SIG-M5 (cell line): ENCODE measurements around the gene CHRNA4.
"Not testable (repeated sequence)": the region's sequence is repeated elsewhere in the genome, so short reads cannot be mapped to it uniquely, and the experiment has no call there.

Experiments
- DNase-seq: peaks from one replicate; lab custom pipeline; 2025; lab: John Stamatoyannopoulos, UW

Gene CHRNA4

DNA sequence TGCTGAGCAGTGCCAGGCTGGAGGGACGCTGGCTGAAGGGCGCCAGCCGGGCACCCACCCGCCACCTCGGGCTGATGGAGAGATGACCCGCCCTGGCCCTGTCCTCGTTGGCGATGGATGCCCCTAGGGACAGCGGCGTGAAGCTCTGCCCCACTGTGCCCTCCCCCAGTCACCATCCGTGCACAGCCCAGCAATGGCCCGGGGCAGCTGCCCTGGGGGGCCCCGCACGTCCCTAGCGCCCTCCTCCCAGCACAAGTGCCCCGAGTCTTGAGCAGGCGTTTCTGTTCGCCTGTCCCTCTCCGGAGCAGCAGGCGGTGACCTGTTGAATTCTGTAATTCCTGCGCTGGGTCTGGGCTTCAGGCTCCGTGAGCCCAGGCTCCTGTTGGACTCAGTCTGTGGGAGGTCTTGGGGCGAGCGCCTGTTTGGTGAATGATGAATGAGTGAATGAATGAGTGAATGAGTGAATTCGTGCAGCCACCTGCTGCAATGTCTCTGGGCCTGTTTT is 36.8 kb upstream of the CHRNA4 start:
- no peak for DNase-seq

DNA sequence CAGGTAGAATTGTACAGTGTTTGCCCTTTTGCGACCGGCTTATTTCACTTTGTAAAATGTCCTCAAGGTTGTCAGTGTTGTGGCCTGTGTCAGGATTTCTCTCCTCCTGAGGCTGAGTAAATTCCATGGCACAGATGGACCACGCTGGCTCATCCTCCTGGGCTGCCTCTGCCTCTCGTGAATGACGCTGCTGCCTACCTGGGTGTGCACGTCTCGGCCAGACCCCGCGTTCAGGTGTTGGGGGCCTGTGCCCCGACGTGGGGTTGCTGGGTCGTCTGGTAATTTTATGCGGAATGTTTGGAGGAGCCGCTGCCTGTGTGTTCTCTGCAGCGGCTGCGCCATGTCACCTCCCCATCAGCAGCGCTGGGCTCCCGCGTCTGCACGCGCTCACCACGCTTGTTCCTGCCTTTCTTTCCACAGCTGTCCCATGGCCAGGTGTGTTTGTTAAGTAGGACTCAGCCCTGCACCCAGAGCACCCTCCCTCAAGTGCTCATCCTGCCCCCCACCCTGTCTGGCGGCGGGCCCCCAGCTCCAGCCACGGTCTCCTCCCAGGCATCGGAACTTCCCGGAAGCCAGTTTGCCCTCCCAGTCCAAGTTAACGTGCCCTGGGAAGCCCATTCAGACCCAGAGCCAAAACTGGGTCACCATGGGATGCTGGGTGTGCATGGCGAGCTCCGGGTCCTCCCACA is 36.1 kb upstream of the CHRNA4 start:
- no peak for DNase-seq

DNA sequence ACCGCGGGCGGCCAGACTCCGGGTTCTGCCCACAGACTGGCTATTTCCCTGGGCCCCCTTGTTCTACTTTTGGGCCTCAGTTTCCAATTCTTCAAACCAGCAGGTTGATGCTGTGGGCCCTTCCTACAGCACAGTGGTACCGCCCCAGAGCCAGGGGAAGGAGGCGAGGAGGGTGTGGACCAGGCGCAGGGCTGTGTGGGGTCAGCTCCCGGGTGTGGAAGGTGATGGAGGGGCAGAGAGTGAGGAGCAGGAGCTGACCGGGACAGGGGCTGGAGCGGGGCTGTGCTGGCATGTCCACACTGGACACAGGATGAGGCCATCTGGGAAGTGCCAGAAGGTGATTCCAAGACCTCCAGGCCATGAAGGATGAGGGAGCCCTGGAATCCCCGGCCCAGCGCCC is 35.2 kb upstream of the CHRNA4 start:
- DNase-seq = no peak

DNA sequence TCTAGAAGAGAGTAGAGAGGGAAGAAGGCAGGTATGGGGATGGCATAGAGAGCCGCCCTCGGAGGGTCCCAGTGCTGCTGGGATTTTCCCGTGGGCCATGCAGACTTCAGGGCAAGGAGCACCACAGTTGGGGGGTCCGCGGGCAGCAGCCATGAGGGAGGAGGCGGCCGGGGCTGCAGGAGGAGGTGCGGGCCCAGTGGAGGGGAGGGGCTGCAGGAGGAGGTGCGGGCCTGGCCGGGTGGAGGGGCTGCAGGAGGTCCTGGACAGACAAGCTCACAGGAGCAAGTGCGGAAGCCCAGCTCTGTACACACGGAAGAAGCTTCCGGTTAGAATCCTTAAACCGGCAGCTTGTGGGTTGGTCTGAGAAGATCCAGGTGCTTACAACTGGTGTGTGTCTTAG is 34.6 kb upstream of the CHRNA4 start:
- no peak for DNase-seq

DNA sequence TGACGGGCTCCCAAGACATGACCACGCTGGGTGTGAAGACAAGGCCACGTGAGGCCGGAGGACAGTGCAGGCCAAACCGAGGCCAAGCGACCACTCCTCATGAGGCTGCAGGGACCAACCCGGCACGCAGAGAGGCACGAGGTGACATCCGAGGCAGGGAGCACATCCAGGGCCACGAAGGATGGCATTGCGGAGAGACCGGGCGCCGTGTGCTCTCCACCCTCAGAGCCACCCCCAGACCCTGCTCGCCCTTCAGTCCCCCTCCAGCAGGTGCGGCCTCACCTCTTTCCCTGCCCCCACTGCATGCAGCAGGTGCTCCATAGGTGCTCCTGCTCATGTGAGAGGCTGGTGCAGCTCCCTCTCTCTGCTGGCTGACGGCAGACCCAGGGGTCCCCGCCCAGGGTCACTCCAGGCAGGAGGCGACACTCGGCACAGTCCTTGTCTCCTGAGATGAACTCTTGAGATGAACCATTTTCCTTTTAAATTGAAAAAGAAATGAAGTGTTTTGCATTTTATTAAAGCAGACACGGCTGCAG is 33.8 kb upstream of the CHRNA4 start:
- DNase-seq = no peak

DNA sequence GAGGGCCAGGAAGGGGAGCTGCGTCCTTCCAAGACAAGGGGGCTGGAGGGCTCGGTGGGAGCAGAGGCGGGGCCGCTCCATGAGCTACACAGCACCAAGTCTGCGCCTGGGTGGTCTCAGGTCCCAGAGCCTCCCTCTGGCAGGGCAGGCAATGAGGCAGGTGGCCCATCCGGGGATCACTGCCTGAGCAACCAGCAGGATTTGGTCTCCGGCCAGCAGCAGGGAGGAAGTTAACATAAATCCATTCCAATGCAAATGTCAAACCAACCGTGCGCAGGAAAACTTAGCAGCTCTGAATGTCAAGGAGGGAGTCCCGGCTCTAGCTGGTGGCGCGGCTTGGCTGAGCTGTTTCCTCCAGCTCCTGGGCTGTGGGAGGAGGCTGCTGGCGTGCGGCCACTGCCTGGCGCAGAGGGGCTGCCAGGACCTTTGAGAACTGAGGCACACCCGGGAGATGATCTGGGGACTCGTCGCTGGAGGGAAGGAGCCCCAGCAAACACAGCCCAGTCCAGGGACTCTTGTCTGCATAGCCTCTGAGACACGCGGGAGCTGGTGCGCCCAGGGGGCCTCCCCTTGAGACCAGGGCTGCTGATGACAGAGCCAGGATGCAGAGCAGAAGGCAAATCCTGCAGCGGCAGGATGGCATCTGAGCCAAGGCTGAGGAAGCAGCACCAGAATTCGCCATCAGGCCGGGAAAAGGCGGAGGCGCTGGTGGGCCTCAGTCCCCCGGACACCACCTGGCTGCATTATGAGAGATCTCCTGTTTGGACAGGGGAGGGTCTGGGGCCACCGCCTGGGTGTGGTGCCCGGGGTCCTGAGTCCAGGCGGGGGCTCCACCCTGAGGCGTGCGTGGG is 33.1 kb upstream of the CHRNA4 start:
- DNase-seq = no peak

DNA sequence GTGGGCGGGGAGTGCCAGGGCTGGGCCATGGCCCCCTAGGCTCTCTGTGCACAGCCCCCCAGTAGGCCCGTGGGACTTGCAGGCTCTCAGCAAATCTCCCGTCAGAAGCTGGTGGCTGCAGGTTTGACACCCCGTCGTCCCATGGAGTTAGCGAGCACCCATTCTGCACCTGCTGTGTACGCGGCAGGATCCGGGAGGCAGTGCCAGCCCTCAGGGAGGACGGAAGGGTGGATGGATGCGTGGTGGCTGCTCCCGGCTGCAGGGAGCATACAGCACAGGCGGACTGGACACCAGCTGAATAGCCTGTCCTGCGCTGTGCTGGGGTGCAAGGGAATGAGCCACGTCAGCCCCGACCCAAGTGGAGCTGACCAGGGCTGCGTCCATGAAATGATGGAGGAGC is 32.4 kb upstream of the CHRNA4 start:
- DNase-seq = no peak

DNA sequence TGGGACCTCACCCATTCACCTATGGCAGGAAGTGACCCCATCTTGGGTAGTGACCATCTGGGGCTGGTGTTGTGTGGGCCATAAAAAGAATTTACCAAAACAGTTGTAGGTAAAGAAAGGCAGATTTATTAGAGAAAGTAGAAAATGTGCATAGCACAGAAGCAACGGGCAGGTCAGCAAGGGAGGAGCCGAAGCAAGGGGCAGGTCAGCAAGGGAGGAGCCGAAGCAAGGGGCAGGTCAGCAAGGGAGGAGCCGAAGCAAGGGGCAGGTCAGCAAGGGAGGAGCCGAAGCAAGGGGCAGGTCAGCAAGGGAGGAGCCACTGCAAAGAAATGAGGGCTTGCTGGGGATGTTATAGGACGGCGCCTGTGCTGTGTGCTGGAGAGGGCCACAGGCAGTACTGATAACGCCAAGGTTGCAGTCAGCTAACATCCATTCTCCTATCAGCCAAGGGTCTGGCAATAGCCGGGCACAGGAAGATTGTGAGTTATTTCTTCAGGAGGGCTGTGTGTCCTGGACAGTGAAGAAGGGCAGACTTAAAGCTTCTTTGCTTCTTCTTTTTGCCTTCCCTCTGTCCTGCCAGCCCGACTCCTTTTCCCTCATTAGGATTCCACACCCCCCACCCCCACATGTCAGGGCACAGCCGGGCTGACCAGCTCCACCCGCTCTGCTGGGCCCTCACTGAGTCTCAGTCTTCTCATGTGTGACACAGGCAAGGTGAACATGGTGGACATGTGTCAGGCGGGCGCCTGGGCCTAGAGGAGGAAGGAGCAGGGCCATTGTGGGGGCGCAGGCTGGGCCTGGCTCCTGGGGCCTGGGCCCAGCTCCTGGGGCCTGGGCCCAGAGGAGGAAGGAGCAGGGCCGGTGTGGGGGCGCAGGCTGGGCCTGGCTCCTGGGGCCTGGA is 31.6 kb upstream of the CHRNA4 start:
- DNase-seq = no peak

DNA sequence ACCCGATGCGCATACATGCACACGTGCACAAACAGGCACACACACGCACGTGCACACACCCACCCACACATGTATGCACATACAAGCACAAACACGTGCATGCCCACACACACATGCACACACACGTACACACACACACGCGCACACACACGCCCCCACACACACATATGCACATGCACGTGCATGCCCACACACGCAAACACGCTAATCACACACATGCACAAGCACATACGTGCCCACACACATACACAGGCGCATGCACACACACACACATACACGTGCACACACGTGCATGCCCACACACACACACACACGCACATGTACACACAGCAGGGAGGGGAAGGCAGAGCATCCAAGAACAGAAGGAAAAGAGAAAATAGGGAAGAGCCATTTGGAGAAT is 26.8 kb upstream of the CHRNA4 start:
- no peak for DNase-seq

DNA sequence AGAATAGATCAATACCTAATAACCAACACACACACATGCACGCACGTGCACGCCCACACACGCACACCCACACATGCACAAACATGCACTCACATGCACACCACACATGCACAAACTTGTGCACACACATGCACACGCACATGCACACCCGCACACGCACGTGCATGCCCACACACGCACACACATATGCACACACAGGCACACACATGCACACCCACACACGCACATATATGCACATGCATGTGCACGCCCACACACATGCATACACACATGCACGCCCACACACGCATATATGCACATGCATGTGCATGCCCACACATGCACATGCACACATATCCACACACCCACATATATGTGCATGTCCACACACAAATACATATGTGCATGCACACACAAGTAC is 26.2 kb upstream of the CHRNA4 start:
- DNase-seq = no peak

DNA sequence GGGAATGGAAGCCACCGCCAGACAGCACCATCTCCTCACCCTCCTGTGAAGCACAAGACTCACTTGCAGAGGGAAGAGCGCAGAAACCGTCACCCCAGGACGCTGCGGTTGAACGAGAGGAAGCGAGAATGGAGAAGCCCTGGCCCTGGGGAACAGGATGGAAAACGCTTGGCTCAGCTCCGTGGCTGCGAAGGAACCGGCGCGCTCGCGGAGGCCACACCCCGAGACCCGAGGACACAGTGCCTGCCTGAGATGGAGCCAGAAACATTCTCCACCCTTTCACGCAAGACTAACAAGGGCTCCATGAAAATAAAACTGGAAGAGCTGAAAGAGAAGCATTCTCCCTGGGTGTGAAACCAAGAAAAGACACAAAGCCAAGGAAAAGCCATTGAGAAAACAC is 25.3 kb upstream of the CHRNA4 start:
- no peak for DNase-seq

DNA sequence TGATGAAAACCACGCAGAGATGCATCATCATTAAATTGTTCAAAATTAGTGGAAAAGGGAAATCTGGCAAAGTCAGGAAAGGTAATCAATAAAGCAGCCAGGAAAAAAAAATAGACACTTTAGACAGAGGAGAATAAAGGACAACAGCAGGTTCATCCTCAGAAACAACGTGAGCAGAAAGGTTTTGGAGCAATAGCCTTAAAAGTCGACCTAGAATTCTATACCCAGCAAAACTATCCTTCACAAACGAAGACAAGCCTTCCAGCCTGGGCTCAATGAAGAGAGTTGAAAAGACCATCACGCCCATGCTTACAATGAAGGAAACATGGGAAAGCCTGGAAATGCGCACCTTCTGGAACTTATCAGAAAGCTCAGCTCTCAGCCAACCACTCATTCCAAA is 24.7 kb upstream of the CHRNA4 start:
- no peak for DNase-seq

DNA sequence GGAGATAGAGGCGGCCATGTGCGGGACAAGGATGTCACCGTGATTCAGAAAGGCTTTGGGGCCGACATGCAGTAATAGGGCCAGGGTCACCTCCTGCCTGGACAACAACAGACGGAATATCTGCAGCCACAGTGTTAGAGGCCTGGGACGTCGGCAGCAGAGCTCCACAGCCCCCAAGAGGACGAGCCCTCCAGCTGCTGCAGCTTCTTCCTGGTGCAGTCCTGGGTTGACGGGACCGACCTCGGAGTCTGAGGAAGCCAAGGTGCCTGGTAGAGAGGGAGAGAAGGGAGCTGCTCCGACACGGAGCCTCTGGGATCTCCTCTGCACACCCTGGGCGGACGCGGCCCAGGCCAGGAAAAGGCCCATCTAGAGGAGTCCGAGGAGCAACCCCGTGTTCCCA is 23.2 kb upstream of the CHRNA4 start:
- DNase-seq = no peak

DNA sequence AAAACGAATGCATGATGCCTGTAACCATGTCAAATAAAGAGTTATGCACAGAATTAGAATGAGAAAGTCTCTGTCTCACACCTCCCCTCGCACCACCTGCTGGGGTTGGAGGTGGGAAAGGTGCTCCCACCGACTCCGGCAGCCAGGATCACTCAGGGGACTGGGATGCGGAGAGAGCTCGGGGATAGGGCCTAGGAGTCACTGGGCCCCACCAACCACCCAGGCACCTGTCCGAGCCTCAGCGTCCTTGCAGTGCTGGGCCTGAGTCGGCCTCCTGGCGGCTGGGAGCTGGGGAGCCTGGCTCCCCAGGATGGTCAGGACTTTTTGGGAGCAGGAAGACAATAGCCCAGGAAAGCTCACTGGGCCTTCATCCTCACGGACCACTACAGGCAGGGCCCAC is 22.4 kb upstream of the CHRNA4 start:
- no peak for DNase-seq

DNA sequence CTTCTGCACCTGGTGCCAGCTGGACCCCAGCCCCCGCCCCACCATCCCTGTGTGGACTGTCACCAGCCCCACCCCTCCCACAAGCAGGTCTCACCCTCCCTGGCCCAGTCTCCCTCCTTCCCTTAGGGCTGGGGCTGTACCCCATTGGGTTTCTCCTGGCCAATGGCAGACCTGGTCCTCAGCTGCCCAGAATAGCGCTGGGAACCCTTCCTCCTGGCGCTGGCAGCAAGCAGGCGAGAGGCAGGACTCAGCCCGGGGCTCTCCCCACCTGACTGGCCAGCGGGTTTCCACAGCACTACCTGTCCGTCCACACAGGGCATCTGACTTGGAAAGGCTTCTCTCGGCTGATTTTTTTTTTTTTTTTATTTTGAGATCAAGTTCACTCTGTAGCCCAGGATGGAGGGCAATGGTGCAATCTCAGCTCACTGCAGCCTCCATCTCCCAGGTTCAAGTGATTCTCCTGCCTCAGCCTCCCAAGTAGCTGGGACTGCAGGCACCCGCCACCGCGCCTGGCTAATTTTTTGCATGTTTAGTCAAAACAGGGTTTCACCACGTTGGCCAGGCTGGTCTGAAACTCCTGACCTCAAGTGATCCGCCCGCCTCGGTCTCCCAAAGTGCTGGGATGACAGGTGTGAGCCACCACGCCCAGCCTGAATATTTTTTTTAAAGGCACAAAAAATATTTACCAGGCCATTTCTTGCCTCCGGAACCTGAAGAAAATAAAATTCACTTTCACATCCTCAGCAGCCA is 21.6 kb upstream of the CHRNA4 start:
- no peak for DNase-seq

DNA sequence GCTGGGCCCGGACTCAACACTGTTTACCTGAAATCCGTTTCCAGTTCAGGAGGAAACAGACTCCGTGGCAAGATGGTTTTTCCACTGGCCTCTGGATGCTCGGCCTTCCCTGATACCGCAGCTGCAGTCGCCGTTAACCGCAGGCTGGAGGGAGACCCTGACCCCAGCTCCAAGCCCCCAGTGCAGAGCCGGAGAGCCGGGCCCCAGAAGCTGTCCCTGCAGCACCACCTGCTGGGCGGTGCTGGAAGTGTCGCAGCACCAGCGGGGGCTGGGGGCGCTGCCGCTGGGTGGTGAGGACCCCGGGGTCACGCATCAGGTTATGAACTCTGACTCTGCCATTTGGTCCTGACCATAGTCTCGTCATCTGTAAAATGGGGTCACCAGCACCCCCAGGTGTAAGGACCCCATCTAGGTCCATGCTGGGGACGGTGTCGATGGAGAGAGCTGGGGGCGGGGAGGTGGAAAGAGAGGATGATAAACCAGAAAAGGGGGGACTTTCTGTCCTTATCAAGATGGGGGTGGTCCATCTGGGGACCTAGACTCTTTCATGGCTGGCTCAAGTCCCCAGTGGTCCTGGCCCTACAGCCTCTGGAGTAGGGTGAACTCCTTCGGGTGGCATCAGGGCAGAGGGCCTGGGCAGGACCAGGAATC is 20.8 kb upstream of the CHRNA4 start:
- DNase-seq = no peak

DNA sequence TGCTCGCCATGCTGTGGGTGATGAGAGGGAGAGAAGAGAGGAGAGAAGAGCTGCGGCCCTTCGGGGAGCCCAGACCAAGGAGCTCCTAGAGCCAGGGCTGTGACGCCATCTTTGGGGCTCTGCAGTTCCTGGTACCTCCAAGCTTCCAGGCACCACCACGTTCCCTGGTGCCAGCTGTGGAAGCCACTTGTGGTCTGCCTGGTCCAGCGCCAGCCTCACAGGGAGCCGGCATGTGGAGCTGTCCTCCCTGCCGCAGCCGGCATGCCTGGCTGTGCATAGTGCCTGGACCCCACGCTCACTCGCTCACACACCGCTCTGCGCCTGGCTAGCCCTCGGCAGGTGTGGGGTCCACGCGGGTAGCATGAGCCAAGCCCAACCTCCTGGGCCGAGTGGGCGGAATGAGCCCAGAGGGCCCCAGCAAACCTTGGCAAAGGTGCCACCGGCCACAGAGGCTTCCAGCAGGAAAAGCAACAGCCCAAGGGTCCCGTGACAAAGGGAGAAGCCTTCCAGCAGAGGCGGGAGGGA is 19.3 kb upstream of the CHRNA4 start:
- DNase-seq = no peak

DNA sequence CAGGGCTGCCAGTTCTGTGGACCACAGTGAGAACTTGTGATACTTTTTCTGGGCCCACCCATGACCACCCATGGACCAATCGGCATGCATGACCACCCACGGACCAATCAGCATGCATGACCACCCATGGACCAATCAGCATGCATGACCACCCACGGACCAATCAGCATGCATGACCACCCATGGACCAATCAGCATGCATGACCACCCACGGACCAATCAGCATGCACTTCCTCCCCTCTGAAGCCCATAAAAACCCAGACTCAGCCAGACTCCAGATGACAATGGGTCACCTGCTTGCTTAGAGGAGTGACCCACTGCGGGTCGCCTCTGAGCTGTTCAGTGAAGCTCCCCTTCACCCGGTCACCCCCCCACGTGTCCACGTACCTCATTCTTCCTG is 18.7 kb upstream of the CHRNA4 start:
- DNase-seq = not testable (repeated sequence)

DNA sequence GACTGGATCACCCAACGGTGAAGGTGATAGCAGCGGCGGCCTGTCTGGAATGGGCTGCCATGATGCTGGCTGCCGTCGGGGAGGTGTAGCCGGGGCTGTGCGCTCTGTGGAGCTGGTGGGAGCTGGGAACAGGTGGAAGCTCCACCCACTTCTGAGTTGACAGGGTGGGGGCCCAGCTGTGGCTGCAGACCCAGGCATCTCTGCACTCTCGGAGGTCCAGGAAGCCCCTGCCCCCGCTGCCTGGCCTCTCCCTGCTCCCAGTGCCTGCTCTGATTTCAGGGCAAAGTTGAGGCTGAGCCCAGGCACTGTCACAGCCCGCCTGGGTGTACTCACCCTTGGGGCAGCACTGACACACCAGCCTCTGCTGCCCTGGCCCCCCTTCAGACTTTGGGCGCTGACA is 18.1 kb upstream of the CHRNA4 start:
- no peak for DNase-seq

DNA sequence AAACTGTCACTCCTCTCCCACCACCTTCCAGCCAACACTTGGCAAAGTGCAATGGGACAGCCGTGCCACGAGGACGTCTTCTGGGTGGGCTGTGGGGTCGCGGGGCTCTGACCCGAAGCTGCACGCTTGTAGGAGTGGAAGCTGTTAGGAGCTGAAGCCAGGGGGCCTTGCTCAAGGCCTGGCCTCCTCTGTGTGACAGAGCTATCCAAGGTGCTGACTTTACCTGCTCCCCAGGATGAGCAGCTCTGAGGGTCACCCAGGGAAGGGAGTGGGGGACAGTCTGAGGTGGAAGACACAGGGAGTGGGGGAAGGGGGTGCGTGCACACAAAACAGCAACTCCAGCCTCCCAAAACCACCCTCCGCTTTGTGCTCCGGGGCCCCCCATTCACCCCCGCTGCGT is 17.5 kb upstream of the CHRNA4 start:
- no peak for DNase-seq

DNA sequence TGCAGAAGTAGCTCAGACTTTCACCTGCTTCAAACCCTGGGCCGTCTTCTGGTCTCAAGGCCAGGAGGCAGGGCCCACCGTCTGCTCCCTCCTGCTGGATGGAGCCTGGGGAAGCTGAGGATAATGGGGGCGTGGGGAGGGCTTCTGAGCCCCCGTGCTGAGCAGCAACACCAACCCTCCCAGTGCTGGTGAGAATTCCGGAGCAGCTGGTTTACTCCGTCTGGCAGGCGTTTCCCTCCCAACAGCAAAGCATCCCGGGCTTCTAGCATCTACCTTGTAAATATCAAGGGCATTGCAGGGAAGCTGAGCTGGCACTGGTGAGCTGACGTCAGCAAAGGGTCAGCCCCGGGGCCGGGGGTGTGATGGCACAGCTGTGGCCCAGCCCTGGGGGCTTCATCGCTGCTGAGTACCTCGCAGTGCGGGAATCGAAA is 16.8 kb upstream of the CHRNA4 start:
- DNase-seq = no peak
